T47D (cell line): ENCODE measurements around the gene THTPA.
"Not testable (repeated sequence)": the region's sequence is repeated elsewhere in the genome, so short reads cannot be mapped to it uniquely, and the experiment has no call there.

Source experiments
- DNase-seq, 2 experiments: peaks; one replicate each; pipeline versions ENCODE4 v3.0.0 to v3.0.0-alpha.2; 2011 to 2012; ENCODE audit warnings: low read depth in 1 of 2, low spot score in 1 of 2
- JUND ChIP-seq: IDR thresholded peaks from 2 replicates; pipeline ENCODE4 v1.6.1; 2012; ENCODE audit warnings: low read depth
- in situ Hi-C: cut with HindIII; loops from 2 replicates; pipeline ENCODE4 v1.10.0; 2016; ENCODE audit warnings: low sequenced_read_pairs, low pct_unique_long_range_greater_than_20kb

The THTPA gene

DNA sequence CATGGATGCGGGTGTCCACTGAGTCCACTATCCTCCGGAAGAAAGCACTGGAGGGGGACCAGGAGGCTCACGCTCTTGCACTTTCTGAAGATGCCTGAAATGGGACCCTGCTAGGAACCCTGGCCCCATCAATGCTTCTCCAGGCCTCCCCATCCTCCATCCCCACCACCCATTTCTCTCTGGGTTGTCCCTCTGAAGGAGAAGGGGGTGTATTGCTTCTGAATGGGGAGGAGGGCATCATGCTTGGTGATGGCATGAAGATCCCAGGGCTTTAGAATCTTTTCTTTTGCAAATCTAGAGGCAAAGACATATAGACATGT, 23.2 kb downstream of the THTPA start:
- in situ Hi-C loops: no loop called here
- DNase-seq: no peak
- no peak for TF ChIP-seq JUND

GRCh38 chr14:23579739-23580138, 23.7 kb downstream of the THTPA start:
- DNase-seq: no peak
- in situ Hi-C loops: no loop called here
- TF ChIP-seq JUND: no peak

GRCh38 chr14:23580152-23580926, 24.3 kb downstream of the THTPA start:
- no peak for DNase-seq
- TF ChIP-seq JUND: no peak
- in situ Hi-C loops: no loop called here

- in situ Hi-C loops: no loop called here
- no peak for TF ChIP-seq JUND
- DNase-seq: no peak
Measured at GRCh38 chr14:23580948-23581281, 24.8 kb downstream of the THTPA start.

GRCh38 chr14:23582906-23583760, 27.1 kb downstream of the THTPA start:
- TF ChIP-seq JUND: no peak
- in situ Hi-C loops: no loop called here
- DNase-seq: no peak

GRCh38 chr14:23583761-23584526, 27.9 kb downstream of the THTPA start:
- in situ Hi-C loops, DNase-seq: not testable (repeated sequence)

- DNase-seq, in situ Hi-C loops: not testable (repeated sequence)
Measured at GRCh38 chr14:23584527-23585203, 28.6 kb downstream of the THTPA start.

GRCh38 chr14:23588884-23589598, 33.0 kb downstream of the THTPA start:
- in situ Hi-C loops: no loop called here
- TF ChIP-seq JUND: no peak
- peak; percentile 70 to 84 for DNase-seq

DNA sequence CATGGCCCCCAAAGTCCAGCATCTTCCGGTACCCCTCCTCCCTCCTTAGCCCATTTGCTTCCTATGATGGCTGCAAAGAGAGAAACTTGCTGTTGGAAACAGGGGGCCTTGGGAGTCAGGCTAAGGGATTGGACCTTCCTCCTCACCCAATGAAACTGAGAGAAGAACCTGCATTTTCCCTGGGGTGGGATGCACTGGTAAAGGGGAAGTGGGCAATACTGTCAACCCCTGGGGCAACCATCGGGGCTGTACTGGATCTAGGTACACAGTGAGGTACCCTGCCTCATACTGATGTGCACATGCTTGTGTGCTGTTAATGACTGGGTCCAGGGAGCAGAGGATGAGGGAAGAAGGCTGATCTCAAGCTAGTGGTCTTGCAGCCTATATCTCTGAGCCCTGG, 33.5 kb downstream of the THTPA start:
- no peak for TF ChIP-seq JUND
- in situ Hi-C loops: no loop called here
- DNase-seq: no peak

GRCh38 chr14:23590198-23590597, 34.1 kb downstream of the THTPA start:
- in situ Hi-C loops: no loop called here
- TF ChIP-seq JUND: no peak
- no peak for DNase-seq

GRCh38 chr14:23594191-23594590, 38.1 kb downstream of the THTPA start:
- DNase-seq, in situ Hi-C loops: not testable (repeated sequence)

GRCh38 chr14:23600322-23600707, 44.2 kb downstream of the THTPA start:
- no peak for DNase-seq
- in situ Hi-C loops: no loop called here
- no peak for TF ChIP-seq JUND
